ENCODE results near the gene EXOSC5. TPM values are rescaled to one million over a fixed set of nuclear protein-coding genes. Genes with fewer than 3 reads are reported as not detected.
A peak's percentile ranks its signal among the peaks of the same experiment; 100 is the strongest.

The EXOSC5 gene
- total and polyA plus RNA-seq, 2 of the 13 experiments (the other 11 are each of a cell fraction or from before 2014, with no cell fraction given), result 24.1 to 26.5 TPM

DNA sequence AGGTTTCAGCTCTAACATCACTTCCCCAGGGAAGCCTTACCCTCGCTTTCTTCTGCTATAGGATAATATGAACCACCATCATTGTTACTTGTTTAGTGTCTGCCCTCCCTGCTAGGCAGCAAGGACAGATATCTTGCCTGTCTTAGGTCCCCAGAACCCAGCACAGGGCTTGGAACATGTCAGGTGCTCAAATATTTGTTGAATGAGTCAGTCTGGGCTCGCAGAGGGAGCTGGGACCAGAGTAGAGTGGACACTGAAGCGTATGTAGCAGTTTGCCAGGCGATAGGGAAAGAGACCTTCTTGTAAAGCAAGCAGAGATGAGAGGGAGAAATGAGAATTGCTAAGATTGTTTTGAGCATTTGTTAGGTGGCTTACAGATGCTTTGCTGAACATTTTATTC is 12.1 kb upstream of the EXOSC5 start (continued):
- TF ChIP-seq, protein P1, sequence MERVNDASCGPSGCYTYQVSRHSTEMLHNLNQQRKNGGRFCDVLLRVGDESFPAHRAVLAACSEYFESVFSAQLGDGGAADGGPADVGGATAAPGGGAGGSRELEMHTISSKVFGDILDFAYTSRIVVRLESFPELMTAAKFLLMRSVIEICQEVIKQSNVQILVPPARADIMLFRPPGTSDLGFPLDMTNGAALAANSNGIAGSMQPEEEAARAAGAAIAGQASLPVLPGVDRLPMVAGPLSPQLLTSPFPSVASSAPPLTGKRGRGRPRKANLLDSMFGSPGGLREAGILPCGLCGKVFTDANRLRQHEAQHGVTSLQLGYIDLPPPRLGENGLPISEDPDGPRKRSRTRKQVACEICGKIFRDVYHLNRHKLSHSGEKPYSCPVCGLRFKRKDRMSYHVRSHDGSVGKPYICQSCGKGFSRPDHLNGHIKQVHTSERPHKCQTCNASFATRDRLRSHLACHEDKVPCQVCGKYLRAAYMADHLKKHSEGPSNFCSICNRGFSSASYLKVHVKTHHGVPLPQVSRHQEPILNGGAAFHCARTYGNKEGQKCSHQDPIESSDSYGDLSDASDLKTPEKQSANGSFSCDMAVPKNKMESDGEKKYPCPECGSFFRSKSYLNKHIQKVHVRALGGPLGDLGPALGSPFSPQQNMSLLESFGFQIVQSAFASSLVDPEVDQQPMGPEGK (CRISPR knock-in tag; IDR thresholded peaks at IDR 0.05), result 0 out of 2 replicates have a peak, but pooled peaks have one; percentile 27
- no peak for TF ChIP-seq SIN3B (IDR thresholded peaks at IDR 0.05; ENCODE audit: low read length)
- TF ChIP-seq SNAPC2 (CRISPR knock-in tag; IDR thresholded peaks at IDR 0.05), result no peak
- TF ChIP-seq JUND (CRISPR knock-in tag; IDR thresholded peaks at IDR 0.05), result peak; percentile 98
- TF ChIP-seq ZIK1 (CRISPR knock-in tag; IDR thresholded peaks at IDR 0.05; ENCODE audit: borderline replicate concordance, low read depth), result no peak
- TF ChIP-seq, protein P2, sequence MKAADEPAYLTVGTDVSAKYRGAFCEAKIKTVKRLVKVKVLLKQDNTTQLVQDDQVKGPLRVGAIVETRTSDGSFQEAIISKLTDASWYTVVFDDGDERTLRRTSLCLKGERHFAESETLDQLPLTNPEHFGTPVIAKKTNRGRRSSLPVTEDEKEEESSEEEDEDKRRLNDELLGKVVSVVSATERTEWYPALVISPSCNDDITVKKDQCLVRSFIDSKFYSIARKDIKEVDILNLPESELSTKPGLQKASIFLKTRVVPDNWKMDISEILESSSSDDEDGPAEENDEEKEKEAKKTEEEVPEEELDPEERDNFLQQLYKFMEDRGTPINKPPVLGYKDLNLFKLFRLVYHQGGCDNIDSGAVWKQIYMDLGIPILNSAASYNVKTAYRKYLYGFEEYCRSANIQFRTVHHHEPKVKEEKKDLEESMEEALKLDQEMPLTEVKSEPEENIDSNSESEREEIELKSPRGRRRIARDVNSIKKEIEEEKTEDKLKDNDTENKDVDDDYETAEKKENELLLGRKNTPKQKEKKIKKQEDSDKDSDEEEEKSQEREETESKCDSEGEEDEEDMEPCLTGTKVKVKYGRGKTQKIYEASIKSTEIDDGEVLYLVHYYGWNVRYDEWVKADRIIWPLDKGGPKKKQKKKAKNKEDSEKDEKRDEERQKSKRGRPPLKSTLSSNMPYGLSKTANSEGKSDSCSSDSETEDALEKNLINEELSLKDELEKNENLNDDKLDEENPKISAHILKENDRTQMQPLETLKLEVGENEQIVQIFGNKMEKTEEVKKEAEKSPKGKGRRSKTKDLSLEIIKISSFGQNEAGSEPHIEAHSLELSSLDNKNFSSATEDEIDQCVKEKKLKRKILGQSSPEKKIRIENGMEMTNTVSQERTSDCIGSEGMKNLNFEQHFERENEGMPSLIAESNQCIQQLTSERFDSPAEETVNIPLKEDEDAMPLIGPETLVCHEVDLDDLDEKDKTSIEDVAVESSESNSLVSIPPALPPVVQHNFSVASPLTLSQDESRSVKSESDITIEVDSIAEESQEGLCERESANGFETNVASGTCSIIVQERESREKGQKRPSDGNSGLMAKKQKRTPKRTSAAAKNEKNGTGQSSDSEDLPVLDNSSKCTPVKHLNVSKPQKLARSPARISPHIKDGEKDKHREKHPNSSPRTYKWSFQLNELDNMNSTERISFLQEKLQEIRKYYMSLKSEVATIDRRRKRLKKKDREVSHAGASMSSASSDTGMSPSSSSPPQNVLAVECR (CRISPR knock-in tag; IDR thresholded peaks at IDR 0.05; ENCODE audit: borderline replicate concordance), result peak; percentile 24; the same call in 1 of the 2 replicates
- no peak for TF ChIP-seq FOXJ3 (CRISPR knock-in tag; IDR thresholded peaks at IDR 0.05; ENCODE audit: borderline replicate concordance)
- no peak for TF ChIP-seq ZNF205 (CRISPR knock-in tag; IDR thresholded peaks at IDR 0.05)
- TF ChIP-seq JUNB (CRISPR knock-in tag; IDR thresholded peaks at IDR 0.05; ENCODE audit: borderline replicate concordance), result peak; percentile 93
- no peak for TF ChIP-seq HHEX (CRISPR knock-in tag; IDR thresholded peaks at IDR 0.05)
- TF ChIP-seq, protein P3, sequence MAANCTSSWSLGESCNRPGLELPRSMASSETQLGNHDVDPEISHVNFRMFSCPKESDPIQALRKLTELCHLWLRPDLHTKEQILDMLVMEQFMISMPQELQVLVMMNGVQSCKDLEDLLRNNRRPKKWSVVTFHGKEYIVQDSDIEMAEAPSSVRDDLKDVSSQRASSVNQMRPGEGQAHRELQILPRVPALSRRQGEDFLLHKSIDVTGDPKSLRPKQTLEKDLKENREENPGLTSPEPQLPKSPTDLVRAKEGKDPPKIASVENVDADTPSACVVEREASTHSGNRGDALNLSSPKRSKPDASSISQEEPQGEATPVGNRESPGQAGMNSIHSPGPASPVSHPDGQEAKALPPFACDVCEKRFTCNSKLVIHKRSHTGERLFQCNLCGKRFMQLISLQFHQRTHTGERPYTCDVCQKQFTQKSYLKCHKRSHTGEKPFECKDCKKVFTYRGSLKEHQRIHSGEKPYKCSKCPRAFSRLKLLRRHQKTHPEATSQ (CRISPR knock-in tag; IDR thresholded peaks at IDR 0.05; ENCODE audit: borderline replicate concordance), result no peak
- peak; percentile 94 for TF ChIP-seq ZNF335 (CRISPR knock-in tag; IDR thresholded peaks at IDR 0.05)
- TF ChIP-seq, protein P4, sequence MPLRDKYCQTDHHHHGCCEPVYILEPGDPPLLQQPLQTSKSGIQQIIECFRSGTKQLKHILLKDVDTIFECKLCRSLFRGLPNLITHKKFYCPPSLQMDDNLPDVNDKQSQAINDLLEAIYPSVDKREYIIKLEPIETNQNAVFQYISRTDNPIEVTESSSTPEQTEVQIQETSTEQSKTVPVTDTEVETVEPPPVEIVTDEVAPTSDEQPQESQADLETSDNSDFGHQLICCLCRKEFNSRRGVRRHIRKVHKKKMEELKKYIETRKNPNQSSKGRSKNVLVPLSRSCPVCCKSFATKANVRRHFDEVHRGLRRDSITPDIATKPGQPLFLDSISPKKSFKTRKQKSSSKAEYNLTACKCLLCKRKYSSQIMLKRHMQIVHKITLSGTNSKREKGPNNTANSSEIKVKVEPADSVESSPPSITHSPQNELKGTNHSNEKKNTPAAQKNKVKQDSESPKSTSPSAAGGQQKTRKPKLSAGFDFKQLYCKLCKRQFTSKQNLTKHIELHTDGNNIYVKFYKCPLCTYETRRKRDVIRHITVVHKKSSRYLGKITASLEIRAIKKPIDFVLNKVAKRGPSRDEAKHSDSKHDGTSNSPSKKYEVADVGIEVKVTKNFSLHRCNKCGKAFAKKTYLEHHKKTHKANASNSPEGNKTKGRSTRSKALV (CRISPR knock-in tag; IDR thresholded peaks at IDR 0.05), result no peak
- TF ChIP-seq GATAD1 (CRISPR knock-in tag; IDR thresholded peaks at IDR 0.05), result peak; percentile 33; the same call in 1 of the 2 replicates
- TF ChIP-seq POLR2A (IDR thresholded peaks at IDR 0.05; ENCODE audit: insufficient read depth in 1 of 2, low read depth in 2 of 2, low read length in 2 of 2), result peak in 1 of 2 experiments; percentile 46; a peak in 2 of 4 replicates
- TF ChIP-seq, protein P5, sequence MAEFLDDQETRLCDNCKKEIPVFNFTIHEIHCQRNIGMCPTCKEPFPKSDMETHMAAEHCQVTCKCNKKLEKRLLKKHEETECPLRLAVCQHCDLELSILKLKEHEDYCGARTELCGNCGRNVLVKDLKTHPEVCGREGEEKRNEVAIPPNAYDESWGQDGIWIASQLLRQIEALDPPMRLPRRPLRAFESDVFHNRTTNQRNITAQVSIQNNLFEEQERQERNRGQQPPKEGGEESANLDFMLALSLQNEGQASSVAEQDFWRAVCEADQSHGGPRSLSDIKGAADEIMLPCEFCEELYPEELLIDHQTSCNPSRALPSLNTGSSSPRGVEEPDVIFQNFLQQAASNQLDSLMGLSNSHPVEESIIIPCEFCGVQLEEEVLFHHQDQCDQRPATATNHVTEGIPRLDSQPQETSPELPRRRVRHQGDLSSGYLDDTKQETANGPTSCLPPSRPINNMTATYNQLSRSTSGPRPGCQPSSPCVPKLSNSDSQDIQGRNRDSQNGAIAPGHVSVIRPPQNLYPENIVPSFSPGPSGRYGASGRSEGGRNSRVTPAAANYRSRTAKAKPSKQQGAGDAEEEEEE (CRISPR knock-in tag; IDR thresholded peaks at IDR 0.05; ENCODE audit: borderline replicate concordance), result no peak
